Measurements from ENCODE around the gene DOCK8.
A peak's percentile ranks its signal among the peaks of the same experiment; 100 is the strongest.

DOCK8 gene

GRCh38 chr9:343773-344172 is 129.1 kb downstream of the DOCK8 start:
- no peak for TF ChIP-seq CTCF (IDR thresholded peaks at IDR 0.05; ENCODE audit: insufficient read depth, missing control alignments)
- no peak for DNase-seq (ENCODE audit: insufficient read length, low spot score)
- FAIRE-seq, result peak; percentile 91

- TF ChIP-seq CTCF (IDR thresholded peaks at IDR 0.05; ENCODE audit: insufficient read depth, missing control alignments), result no peak
- DNase-seq (ENCODE audit: insufficient read length, low spot score), result no peak
- peak; percentile 61 for FAIRE-seq
Measured at GRCh38 chr9:346111-346571, 131.5 kb downstream of the DOCK8 start.

GRCh38 chr9:347667-348292 is 133.1 kb downstream of the DOCK8 start:
- peak; percentile 85 for FAIRE-seq
- no peak for DNase-seq (ENCODE audit: insufficient read length, low spot score)
- peak; percentile 93 for TF ChIP-seq CTCF (IDR thresholded peaks at IDR 0.05; ENCODE audit: insufficient read depth, missing control alignments)

- no peak for FAIRE-seq
- no peak for TF ChIP-seq CTCF (IDR thresholded peaks at IDR 0.05; ENCODE audit: insufficient read depth, missing control alignments)
- no peak for DNase-seq (ENCODE audit: insufficient read length, low spot score)
Measured at GRCh38 chr9:350384-350783, 135.7 kb downstream of the DOCK8 start.

- FAIRE-seq (no peak), DNase-seq (ENCODE audit: insufficient read length, low spot score) (no peak)
- no peak for TF ChIP-seq CTCF (IDR thresholded peaks at IDR 0.05; ENCODE audit: insufficient read depth, missing control alignments)
Measured at GRCh38 chr9:351916-352315, 137.3 kb downstream of the DOCK8 start.

- TF ChIP-seq CTCF (IDR thresholded peaks at IDR 0.05; ENCODE audit: insufficient read depth, missing control alignments), result no peak
- FAIRE-seq, result no peak
- no peak for DNase-seq (ENCODE audit: insufficient read length, low spot score)
Measured at GRCh38 chr9:353077-353476, 138.4 kb downstream of the DOCK8 start.

GRCh38 chr9:354453-354852 is 139.8 kb downstream of the DOCK8 start:
- TF ChIP-seq CTCF (IDR thresholded peaks at IDR 0.05; ENCODE audit: insufficient read depth, missing control alignments), result no peak
- DNase-seq (ENCODE audit: insufficient read length, low spot score) (no peak), FAIRE-seq (no peak)
